Body of pancreas (tissue), 4 donors: ENCODE measurements around the gene COL5A1. TPM values are rescaled to one million over a fixed set of nuclear protein-coding genes. Genes with fewer than 3 reads are reported as not detected.
"Not testable (repeated sequence)": the region's sequence is repeated elsewhere in the genome, so short reads cannot be mapped to it uniquely, and the experiment has no call there.

Experiments
- ATAC-seq: fragments of 150-250 bp; one replicate; pipeline ENCODE4 v1.9.1; 2016
- DNase-seq, 4 donors: peaks; one replicate each; pipeline ENCODE4 v3.0.0-alpha.2; 2019
- H3K27ac ChIP-seq, 4 donors: fragments of 200-600 bp; sonication (generic); 1 replicate in 3 of 4; 2 replicates in 1 of 4; pipeline versions ENCODE4 v1.5.1 to v1.6.1; 2016 to 2019; ENCODE audit warnings: mild to moderate bottlenecking in 1 of 4, mixed read lengths in 1 of 4, moderate library complexity in 1 of 4
- H3K27me3 ChIP-seq, 2 donors: fragments of 200-600 bp; sonication (generic); one replicate each; pipeline ENCODE4 v1.6.0; 2016; ENCODE audit warnings: mild to moderate bottlenecking in 1 of 2
- H3K36me3 ChIP-seq, 2 donors: fragments of 200-600 bp; sonication (generic); replicated peaks in 1 of 2; 2 replicates each; pipeline ENCODE4 v1.5.1; 2016; ENCODE audit warnings: low read depth in 2 of 2; ENCODE audit not compliant: insufficient read depth in 1 of 2
- H3K4me1 ChIP-seq: fragments of 200-600 bp; sonication (generic); one replicate; pipeline ENCODE4 v1.6.0; 2016
- H3K4me3 ChIP-seq, 2 donors: fragments of 200-600 bp; sonication (generic); 1 replicate in 1 of 2; 2 replicates in 1 of 2; pipeline ENCODE4 v1.5.1; 2016 to 2019
- H3K9me3 ChIP-seq, 3 donors: fragments of 200-600 bp; sonication (generic); 1 replicate in 2 of 3; 2 replicates in 1 of 3; pipeline ENCODE4 v1.5.1; 2016
- CTCF ChIP-seq, 7 experiments: fragments of 450-650 bp in 4 of 7; fragments of 200-600 bp in 3 of 7; sonication (generic) in 3 of 7; IDR thresholded peaks; one replicate each; pipeline ENCODE4 v1.5.1; 2016 to 2019; ENCODE audit warnings: antibody characterized with exemption in 7 of 7
- POLR2A ChIP-seq, 3 donors: fragments of 450-650 bp; IDR thresholded peaks; one replicate each; pipeline ENCODE4 v1.6.1; 2016; ENCODE audit warnings: antibody characterized with exemption in 3 of 3, mild to moderate bottlenecking in 2 of 3
- WGBS, 2 donors: methylation state at CpG; one replicate each; pipeline ENCODE4 v1.1.5; 2017; 5-methylcytosine and 5-hydroxymethylcytosine counted together
- intact Hi-C: fragments of 100-400 bp; cut with DNase I; formaldehyde crosslinking; loops from one replicate; pipeline ENCODE4 v1.15.1; 2023
- total RNA-seq, 2 donors: library from RNA; depleted of rRNA; stranded (reverse); fragments of >200 nt; gene quantifications; one replicate each; pipeline ENCODE4 v1.1.0, GENCODE V29; 2016

Gene COL5A1
- total RNA-seq, 2 donors from 2014 or later: 7.0 to 14.5 TPM

- H3K4me3 ChIP-seq: no peak overlapping the region
- 40 to 52% methylated on average over 6 of the region's 6 CpGs for WGBS, 2 donors
- no peaks in the 10 kb centered on the region for H3K9me3 ChIP-seq
- intact Hi-C loops: no loop called here
- no peaks in the 10 kb centered on the region for H3K4me1 ChIP-seq
- H3K27me3 ChIP-seq: no peaks in the 10 kb centered on the region
- TF ChIP-seq CTCF (IDR thresholded peaks at IDR 0.05) (no peak), POLR2A (IDR thresholded peaks at IDR 0.05) (no peak)
- no peak overlapping the region for H3K27ac ChIP-seq
- DNase-seq (peak in 1 of 4 donors; percentile 2), ATAC-seq (no peak)
- H3K36me3 ChIP-seq: no peaks in the 10 kb centered on the region
Measured at GRCh38 chr9:134852906-134853654, 211.5 kb downstream of the COL5A1 start.

- DNase-seq (peak in 1 of 4 donors; percentile 3), ATAC-seq (no peak)
- Histone ChIP-seq H3K27me3 (no peaks in the 10 kb centered on the region), H3K36me3 (no peaks in the 10 kb centered on the region), H3K4me3 (no peak overlapping the region), H3K9me3 (no peaks in the 10 kb centered on the region), H3K4me1 (no peaks in the 10 kb centered on the region), H3K27ac (no peak overlapping the region)
- 44 to 82% methylated on average over 3 to 6 of the region's 6 CpGs for WGBS, 2 donors
- TF ChIP-seq POLR2A (IDR thresholded peaks at IDR 0.05) (no peak), CTCF (IDR thresholded peaks at IDR 0.05) (no peak)
- intact Hi-C loops: no loop called here
Measured at GRCh38 chr9:134853893-134854292, 212.3 kb downstream of the COL5A1 start.

- no peak overlapping the region for H3K4me3 ChIP-seq
- DNase-seq (no peak), ATAC-seq (no peak)
- intact Hi-C loops: no loop called here
- WGBS, 2 donors: 75 to 78% methylated on average over 5 to 11 of the region's 11 CpGs
- H3K36me3 ChIP-seq: no peaks in the 10 kb centered on the region
- no peaks in the 10 kb centered on the region for H3K4me1 ChIP-seq
- TF ChIP-seq CTCF (IDR thresholded peaks at IDR 0.05) (no peak), POLR2A (IDR thresholded peaks at IDR 0.05) (no peak)
- no peak overlapping the region for H3K27ac ChIP-seq
- no peaks in the 10 kb centered on the region for H3K9me3 ChIP-seq
- H3K27me3 ChIP-seq: no peaks in the 10 kb centered on the region
Measured at GRCh38 chr9:134854541-134854981, 213.0 kb downstream of the COL5A1 start.

- ATAC-seq: no peak
Measured at GRCh38 chr9:134855231-134855899, 213.8 kb downstream of the COL5A1 start.

GRCh38 chr9:134855900-134856377 is 214.3 kb downstream of the COL5A1 start:
- Histone ChIP-seq H3K27ac (no peak overlapping the region), H3K36me3 (no peaks in the 10 kb centered on the region), H3K4me1 (no peaks in the 10 kb centered on the region), H3K4me3 (no peak overlapping the region), H3K9me3 (no peaks in the 10 kb centered on the region), H3K27me3 (no peaks in the 10 kb centered on the region)
- no peak for DNase-seq
- WGBS, 2 donors: 59 to 70% methylated on average over 7 to 9 of the region's 9 CpGs
- intact Hi-C loops: no loop called here
- TF ChIP-seq CTCF (IDR thresholded peaks at IDR 0.05) (no peak), POLR2A (IDR thresholded peaks at IDR 0.05) (no peak)
- ATAC-seq: no peak

More at GRCh38 chr9:134855231-134855899, 213.8 kb downstream of the COL5A1 start:
- intact Hi-C loops: no loop called here
- Histone ChIP-seq H3K4me1 (no peaks in the 10 kb centered on the region), H3K27me3 (no peaks in the 10 kb centered on the region), H3K9me3 (no peaks in the 10 kb centered on the region), H3K36me3 (no peaks in the 10 kb centered on the region), H3K27ac (no peak overlapping the region), H3K4me3 (no peak overlapping the region)
- TF ChIP-seq POLR2A (IDR thresholded peaks at IDR 0.05): no peak
- 50 to 53% methylated on average over 4 to 18 of the region's 18 CpGs for WGBS, 2 donors
- peak in 1 of 4 donors; percentile 3 for DNase-seq

GRCh38 chr9:134857451-134857850 is 215.8 kb downstream of the COL5A1 start:
- ATAC-seq, H3K27ac ChIP-seq, H3K9me3 ChIP-seq, H3K4me1 ChIP-seq, H3K36me3 ChIP-seq, DNase-seq, intact Hi-C loops, H3K27me3 ChIP-seq, H3K4me3 ChIP-seq: not testable (repeated sequence)
- WGBS, 2 donors: 82 to 83% methylated on average over 2 of the region's 2 CpGs
